Pancreas (tissue), 10 donors: ENCODE results near the gene NETO2. TPM values are rescaled to one million over a fixed set of nuclear protein-coding genes. Genes with fewer than 3 reads are reported as not detected.
"Not testable (repeated sequence)": the region's sequence is repeated elsewhere in the genome, so short reads cannot be mapped to it uniquely, and the experiment has no call there.

Experiments
- ATAC-seq, 4 donors: fragments of 200-7000 bp; cut with Tn5 transposase; one replicate each; pipeline versions ENCODE4 v1.8.0 to v1.9.1; 2020; ENCODE audit warnings: mild to moderate bottlenecking in 4 of 4, moderate library complexity in 4 of 4
- DNase-seq, 6 donors: peaks; one replicate each; pipeline ENCODE4 v3.0.0-alpha.2; 2020
- FAIRE-seq: peaks from 2 replicates; lab custom pipeline; 2012; peaks lifted over from hg19 to GRCh38; lab: Jason Lieb, UNC
- H3K27ac ChIP-seq, 4 donors: fragments of 200-600 bp; sonication (generic); 1 replicate in 3 of 4; 2 replicates in 1 of 4; pipeline versions ENCODE4 v1.5.0 to v1.8.0; 2020
- H3K27me3 ChIP-seq, 4 donors: fragments of 200-600 bp; one replicate each; pipeline ENCODE4 v1.8.0; 2021
- H3K36me3 ChIP-seq, 3 donors: fragments of 200-600 bp; sonication (generic) in 1 of 3; one replicate each; pipeline versions ENCODE4 v1.5.0 to v1.8.0; 2020 to 2021
- H3K4me1 ChIP-seq, 3 donors: fragments of 200-600 bp; one replicate each; pipeline ENCODE4 v1.8.0; 2021
- H3K4me3 ChIP-seq, 4 donors: fragments of 200-600 bp; sonication (generic) in 2 of 4; one replicate each; pipeline versions ENCODE4 v1.5.0 to v1.8.0; 2020 to 2021
- H3K9me3 ChIP-seq, 4 donors: fragments of 200-600 bp; one replicate each; pipeline ENCODE4 v1.8.0; 2021
- CTCF ChIP-seq, 4 donors: fragments of 200-600 bp; sonication (generic) in 3 of 4; IDR thresholded peaks; one replicate each; pipeline versions ENCODE4 v1.5.0 to v1.8.0; 2021; ENCODE audit warnings: antibody characterized with exemption in 4 of 4
- WGBS, 2 donors: extraction: QIAGEN DNeasy Blood & Tissue Kit; methylation state at CpG; one replicate each; pipeline ENCODE4 v1.1.7; 2013; 5-methylcytosine and 5-hydroxymethylcytosine counted together
- intact Hi-C, 3 donors: fragments of 100-400 bp; cut with DNase I; formaldehyde crosslinking; loops; one replicate each; pipeline versions ENCODE4 v1.11.1 to v1.14.2; 2022
- polyA plus RNA-seq, 2 donors: library from polyadenylated mRNA; stranded (reverse); fragments of 200-250 nt; gene quantifications; one replicate each; pipeline ENCODE4 v1.2.3, GENCODE V29; 2013
- total RNA-seq, 6 donors: library from RNA; stranded (reverse); fragmentation: NEBNext Ultra II Directional in 4 of 6; extraction: Animal tissue kit (Norgen Biotek cat#: 25700) in 4 of 6; gene quantifications; one replicate each; pipeline versions ENCODE4 v1.2.1 to v1.2.4, GENCODE V29; 2021 to 2023
- donor health status: healthy with polysubstance abuse.
- donor health status: DM: no; HTN: no; CAD: no; lungs with moderate emphysema.
- donor health status: DM: no; HTN: no; CAD: no.
- donor health status: control.
- donor health status: control.
- donor health status: Bipolar disorder and iron deficiency.
- donor health status: DM: yes; HTN: yes; CAD: no.
- donor health status: DM: no; HTN: no; CAD: no.
- donor health status: DM: no; HTN: no; CAD: no.
- donor health status: DM: yes; HTN: yes; CAD: no.

The NETO2 gene, protein sequence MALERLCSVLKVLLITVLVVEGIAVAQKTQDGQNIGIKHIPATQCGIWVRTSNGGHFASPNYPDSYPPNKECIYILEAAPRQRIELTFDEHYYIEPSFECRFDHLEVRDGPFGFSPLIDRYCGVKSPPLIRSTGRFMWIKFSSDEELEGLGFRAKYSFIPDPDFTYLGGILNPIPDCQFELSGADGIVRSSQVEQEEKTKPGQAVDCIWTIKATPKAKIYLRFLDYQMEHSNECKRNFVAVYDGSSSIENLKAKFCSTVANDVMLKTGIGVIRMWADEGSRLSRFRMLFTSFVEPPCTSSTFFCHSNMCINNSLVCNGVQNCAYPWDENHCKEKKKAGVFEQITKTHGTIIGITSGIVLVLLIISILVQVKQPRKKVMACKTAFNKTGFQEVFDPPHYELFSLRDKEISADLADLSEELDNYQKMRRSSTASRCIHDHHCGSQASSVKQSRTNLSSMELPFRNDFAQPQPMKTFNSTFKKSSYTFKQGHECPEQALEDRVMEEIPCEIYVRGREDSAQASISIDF
- total RNA-seq = 1 to 10 TPM in 3 of 6 donors, under 1 TPM in 3; 0.12 to 2.9 (median 1.1) TPM
- under 1 TPM; 0.15 to 0.54 TPM for polyA plus RNA-seq

DNA sequence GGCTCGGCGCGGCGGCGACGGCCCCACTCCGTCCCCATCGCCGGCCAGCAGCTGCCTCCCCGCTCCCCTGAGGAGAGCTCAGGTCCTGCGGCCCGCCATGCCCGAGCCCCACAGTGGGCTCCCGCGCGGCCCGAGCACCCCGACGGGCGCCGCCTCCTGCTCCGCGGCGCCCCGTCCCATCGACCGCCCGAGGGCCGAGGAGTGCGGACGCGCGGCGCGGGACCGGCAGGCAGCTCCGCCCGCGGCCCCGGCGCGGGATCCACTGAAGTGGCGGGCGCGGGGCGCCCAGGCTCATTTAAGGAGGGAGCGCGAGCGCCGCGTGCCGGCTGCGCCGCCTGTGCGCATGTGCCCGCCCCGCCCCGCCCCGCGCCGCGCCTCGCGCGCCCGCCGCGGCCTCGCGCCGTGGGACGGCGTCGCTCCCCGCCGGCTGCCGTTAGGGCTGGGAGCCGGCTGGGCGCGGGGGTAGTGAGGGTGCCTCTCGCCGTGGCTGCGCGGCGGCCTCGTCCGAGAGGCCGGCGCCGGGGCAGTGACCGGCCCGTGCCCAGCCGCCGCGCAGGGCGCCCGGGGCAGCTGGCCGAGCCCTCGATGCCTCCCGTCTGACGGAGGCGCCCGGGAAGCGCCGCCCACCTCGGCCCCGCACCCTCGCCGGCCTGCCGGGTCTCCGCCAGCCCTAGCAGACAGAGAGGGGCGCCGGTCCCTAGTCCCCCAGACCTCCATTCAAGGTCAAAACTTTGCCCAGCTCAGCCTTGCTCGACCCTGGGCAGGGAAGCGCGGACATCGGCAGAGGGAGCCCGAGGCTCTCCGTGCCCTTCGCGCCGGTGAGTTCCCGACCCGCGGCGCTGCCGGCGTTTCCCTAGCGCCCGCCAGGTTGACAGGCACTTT, at the start of gene NETO2:
Gene NETO2 (minus strand): TSS at position 269 of the 882 bp plus-strand sequence. CDS start 333 bp downstream, outside the sequence.
- peak in 2 of 4 donors; percentile 7 to 14 for TF ChIP-seq CTCF (IDR thresholded peaks at IDR 0.05)
- FAIRE-seq = no peak
- peak; percentile 42 to 74 (median 68) for ATAC-seq
- H3K4me3 ChIP-seq = peak within 1 kb of the TSS; percentile 8 to 54 (median 28)
- DNase-seq = peak; percentile 18 to 83 (median 51)
- 2% methylated on average over 65 to 130 of the region's 130 CpGs for WGBS, 2 donors
- no peak within 1 kb of the TSS for H3K27ac ChIP-seq
- H3K36me3 ChIP-seq = no peaks in the 10 kb centered on the region
- no peaks in the 10 kb centered on the region for H3K9me3 ChIP-seq
- peaks cover 0 to 6% (median 0%) of the 10 kb centered on the region in 4 donors for H3K27me3 ChIP-seq
- peaks cover 0 to 14% (median 12%) of the 10 kb centered on the region in 3 donors for H3K4me1 ChIP-seq
- intact Hi-C loops = loop anchor here in 1 of 3 donors (5.0 kb wide), 1 partner anchor 908 kb away; no protein-coding TSS in a partner anchor

DNA sequence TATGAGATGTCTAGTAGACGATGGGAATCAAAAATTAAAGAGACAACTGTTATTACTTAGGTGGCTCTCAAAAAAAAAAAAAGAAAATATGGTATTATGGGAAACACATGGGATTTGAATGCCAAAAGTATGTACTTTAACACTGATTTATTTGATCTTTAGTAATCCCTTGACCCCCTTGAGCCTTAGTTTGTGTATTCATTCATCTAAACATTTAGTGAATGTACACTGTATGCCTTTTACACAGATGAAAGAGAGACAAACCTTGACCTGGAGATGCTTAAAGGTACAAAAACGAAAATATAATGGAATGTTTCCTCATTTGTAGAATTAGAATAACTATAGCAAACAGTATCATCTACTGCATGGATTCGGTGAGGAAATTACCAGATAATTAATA, 38.6 kb upstream of the NETO2 start:
- Histone ChIP-seq H3K36me3 (no peaks in the 10 kb centered on the region), H3K27me3 (no peaks in the 10 kb centered on the region), H3K9me3 (no peaks in the 10 kb centered on the region), H3K27ac (no peak overlapping the region), H3K4me3 (no peak overlapping the region), H3K4me1 (no peaks in the 10 kb centered on the region)
- FAIRE-seq = no peak
- intact Hi-C loops = no loop called here
- no peak for TF ChIP-seq CTCF (IDR thresholded peaks at IDR 0.05)
- no peak for DNase-seq
- WGBS, 2 donors = 92 to 98% methylated on average over 3 of the region's 3 CpGs
- no peak for ATAC-seq

GRCh38 chr16:47181066-47181465, 37.3 kb upstream of the NETO2 start:
- H3K9me3 ChIP-seq, ATAC-seq, H3K4me1 ChIP-seq, FAIRE-seq, H3K27me3 ChIP-seq, H3K4me3 ChIP-seq, intact Hi-C loops, H3K36me3 ChIP-seq, H3K27ac ChIP-seq: not testable (repeated sequence)
- DNase-seq = peak in 1 of 6 donors; percentile 49
- WGBS, 2 donors = 98 to 100% methylated on average over 16 to 31 of the region's 31 CpGs

- no peaks in the 10 kb centered on the region for H3K9me3 ChIP-seq
- intact Hi-C loops = no loop called here
- FAIRE-seq = no peak
- TF ChIP-seq CTCF (IDR thresholded peaks at IDR 0.05) = no peak
- 87 to 94% methylated on average over 7 to 8 of the region's 8 CpGs for WGBS, 2 donors
- no peaks in the 10 kb centered on the region for H3K36me3 ChIP-seq
- H3K27ac ChIP-seq = no peak overlapping the region
- ATAC-seq = no peak
- no peak overlapping the region for H3K4me3 ChIP-seq
- no peaks in the 10 kb centered on the region for H3K4me1 ChIP-seq
- no peaks in the 10 kb centered on the region for H3K27me3 ChIP-seq
- no peak for DNase-seq
Measured at GRCh38 chr16:47180073-47180472, 36.3 kb upstream of the NETO2 start.

DNA sequence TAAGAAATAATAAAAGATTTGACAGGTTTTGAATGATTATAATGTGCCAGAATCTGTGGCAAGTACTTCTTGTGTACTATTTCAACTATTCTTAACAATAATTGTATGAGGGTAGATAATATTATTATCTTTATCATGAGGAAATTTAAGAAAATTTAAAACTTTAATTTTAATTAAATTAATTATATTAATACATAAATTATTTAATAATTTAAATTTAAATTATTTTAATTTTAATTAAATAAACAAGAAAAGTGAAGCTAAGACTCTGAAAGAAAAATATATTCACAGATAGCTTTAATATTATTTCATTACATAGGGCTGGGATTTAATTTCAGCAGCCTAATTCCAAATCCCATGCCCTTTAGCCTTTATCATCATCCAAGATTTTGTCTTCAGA, 31.4 kb upstream of the NETO2 start:
- FAIRE-seq = peak; percentile 90
- intact Hi-C loops = no loop called here

More for the DNA sequence above, 31.4 kb upstream of the NETO2 start:
- Histone ChIP-seq H3K4me3 (no peak overlapping the region), H3K27ac (no peak overlapping the region), H3K36me3 (no peaks in the 10 kb centered on the region), H3K9me3 (no peaks in the 10 kb centered on the region), H3K27me3 (no peaks in the 10 kb centered on the region), H3K4me1 (no peaks in the 10 kb centered on the region)
- no peak for ATAC-seq
- no peak for TF ChIP-seq CTCF (IDR thresholded peaks at IDR 0.05)
- DNase-seq = no peak
